Panc1 (cell line): ENCODE measurements around the gene OTOG.

Source experiments
- POLR2AphosphoS5 ChIP-seq: IDR thresholded peaks from 2 replicates; pipeline ENCODE4 v1.6.1; 2012; ENCODE audit warnings: mild to moderate bottlenecking, low read depth, low read length, moderate library complexity
- TF ChIP-seq, protein P1 (sequence below): fragments of 450-650 bp; IDR thresholded peaks from 2 replicates; pipeline ENCODE4 v1.5.1; 2017; ENCODE audit warnings: mild to moderate bottlenecking
- TF ChIP-seq, protein P2 (sequence below), 2 experiments: IDR thresholded peaks; 2 replicates each; pipeline ENCODE4 v1.6.1; 2011 to 2012; ENCODE audit warnings: low read depth in 2 of 2, control low read depth in 1 of 2, low read length in 1 of 2, mild to moderate bottlenecking in 1 of 2, moderate library complexity in 1 of 2; ENCODE audit not compliant: insufficient read depth in 1 of 2

DNA sequence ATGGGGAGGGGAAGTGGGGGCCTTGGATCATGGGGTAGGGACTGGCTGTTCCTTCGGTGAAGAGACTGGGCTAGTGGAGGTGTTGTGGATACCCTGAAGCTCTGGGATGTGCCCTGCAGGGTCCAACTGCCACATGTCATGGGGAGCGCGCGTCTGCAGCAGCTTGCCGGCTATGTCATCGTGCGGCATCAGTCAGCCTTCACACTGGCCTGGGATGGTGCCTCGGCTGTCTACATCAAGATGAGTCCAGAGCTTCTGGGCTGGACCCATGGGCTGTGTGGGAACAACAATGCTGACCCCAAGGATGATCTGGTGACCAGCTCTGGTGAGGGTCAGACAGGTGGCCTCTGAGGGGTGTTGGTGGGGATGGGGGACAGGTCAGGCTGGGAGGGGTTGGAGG lies 9.9 kb downstream of the OTOG start:
- TF ChIP-seq, protein P1, sequence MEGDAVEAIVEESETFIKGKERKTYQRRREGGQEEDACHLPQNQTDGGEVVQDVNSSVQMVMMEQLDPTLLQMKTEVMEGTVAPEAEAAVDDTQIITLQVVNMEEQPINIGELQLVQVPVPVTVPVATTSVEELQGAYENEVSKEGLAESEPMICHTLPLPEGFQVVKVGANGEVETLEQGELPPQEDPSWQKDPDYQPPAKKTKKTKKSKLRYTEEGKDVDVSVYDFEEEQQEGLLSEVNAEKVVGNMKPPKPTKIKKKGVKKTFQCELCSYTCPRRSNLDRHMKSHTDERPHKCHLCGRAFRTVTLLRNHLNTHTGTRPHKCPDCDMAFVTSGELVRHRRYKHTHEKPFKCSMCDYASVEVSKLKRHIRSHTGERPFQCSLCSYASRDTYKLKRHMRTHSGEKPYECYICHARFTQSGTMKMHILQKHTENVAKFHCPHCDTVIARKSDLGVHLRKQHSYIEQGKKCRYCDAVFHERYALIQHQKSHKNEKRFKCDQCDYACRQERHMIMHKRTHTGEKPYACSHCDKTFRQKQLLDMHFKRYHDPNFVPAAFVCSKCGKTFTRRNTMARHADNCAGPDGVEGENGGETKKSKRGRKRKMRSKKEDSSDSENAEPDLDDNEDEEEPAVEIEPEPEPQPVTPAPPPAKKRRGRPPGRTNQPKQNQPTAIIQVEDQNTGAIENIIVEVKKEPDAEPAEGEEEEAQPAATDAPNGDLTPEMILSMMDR: no peak
- no peak for TF ChIP-seq POLR2AphosphoS5
- TF ChIP-seq, protein P2, sequence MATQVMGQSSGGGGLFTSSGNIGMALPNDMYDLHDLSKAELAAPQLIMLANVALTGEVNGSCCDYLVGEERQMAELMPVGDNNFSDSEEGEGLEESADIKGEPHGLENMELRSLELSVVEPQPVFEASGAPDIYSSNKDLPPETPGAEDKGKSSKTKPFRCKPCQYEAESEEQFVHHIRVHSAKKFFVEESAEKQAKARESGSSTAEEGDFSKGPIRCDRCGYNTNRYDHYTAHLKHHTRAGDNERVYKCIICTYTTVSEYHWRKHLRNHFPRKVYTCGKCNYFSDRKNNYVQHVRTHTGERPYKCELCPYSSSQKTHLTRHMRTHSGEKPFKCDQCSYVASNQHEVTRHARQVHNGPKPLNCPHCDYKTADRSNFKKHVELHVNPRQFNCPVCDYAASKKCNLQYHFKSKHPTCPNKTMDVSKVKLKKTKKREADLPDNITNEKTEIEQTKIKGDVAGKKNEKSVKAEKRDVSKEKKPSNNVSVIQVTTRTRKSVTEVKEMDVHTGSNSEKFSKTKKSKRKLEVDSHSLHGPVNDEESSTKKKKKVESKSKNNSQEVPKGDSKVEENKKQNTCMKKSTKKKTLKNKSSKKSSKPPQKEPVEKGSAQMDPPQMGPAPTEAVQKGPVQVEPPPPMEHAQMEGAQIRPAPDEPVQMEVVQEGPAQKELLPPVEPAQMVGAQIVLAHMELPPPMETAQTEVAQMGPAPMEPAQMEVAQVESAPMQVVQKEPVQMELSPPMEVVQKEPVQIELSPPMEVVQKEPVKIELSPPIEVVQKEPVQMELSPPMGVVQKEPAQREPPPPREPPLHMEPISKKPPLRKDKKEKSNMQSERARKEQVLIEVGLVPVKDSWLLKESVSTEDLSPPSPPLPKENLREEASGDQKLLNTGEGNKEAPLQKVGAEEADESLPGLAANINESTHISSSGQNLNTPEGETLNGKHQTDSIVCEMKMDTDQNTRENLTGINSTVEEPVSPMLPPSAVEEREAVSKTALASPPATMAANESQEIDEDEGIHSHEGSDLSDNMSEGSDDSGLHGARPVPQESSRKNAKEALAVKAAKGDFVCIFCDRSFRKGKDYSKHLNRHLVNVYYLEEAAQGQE (IDR thresholded peaks at IDR 0.05; ENCODE audit: insufficient read depth in 1 of 2, low read depth in 2 of 2, low read length in 1 of 2): no peak
